GM12892 (cell line): ENCODE data around the gene ANKRD37.

Experiments
- POLR2A ChIP-seq: IDR thresholded peaks from 2 replicates; pipeline ENCODE4 v1.6.1; 2011; ENCODE audit warnings: low read depth, low read length, control low read depth
- POLR2AphosphoS5 ChIP-seq: IDR thresholded peaks from 2 replicates; pipeline ENCODE4 v1.6.1; 2011; ENCODE audit warnings: low read depth, low read length, control low read depth

DNA sequence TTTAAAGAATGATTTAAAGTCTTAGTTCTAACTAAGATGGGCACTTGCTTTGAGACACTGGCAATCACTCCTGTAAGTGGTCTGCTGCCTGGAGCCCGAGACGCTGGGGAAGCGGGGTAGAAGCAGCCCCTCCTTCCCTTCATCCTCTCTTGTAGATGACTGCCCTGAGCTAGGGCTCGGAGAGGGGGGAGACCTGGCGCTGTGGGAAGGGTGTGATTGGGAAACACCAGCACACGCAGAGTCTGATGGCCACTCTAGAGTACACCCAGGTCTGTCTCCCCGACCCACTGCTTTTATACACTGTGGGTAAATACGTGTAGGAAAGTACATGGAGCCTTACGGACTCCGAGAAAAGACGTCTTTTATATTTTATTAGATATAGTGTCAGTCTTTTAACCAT, 24.9 kb upstream of the ANKRD37 start:
- TF ChIP-seq POLR2AphosphoS5 (no peak), POLR2A (0 out of 2 replicates have a peak, but pooled peaks have one; percentile 18)
